ENCODE data around the gene SEMA4G. TPM values are rescaled to one million over a fixed set of nuclear protein-coding genes. Genes with fewer than 3 reads are reported as not detected.
A peak's percentile ranks its signal among the peaks of the same experiment; 100 is the strongest.

Gene SEMA4G
- total RNA-seq, 1 donor from 2014 or later, result 7.9 TPM

- TF ChIP-seq, protein P1, sequence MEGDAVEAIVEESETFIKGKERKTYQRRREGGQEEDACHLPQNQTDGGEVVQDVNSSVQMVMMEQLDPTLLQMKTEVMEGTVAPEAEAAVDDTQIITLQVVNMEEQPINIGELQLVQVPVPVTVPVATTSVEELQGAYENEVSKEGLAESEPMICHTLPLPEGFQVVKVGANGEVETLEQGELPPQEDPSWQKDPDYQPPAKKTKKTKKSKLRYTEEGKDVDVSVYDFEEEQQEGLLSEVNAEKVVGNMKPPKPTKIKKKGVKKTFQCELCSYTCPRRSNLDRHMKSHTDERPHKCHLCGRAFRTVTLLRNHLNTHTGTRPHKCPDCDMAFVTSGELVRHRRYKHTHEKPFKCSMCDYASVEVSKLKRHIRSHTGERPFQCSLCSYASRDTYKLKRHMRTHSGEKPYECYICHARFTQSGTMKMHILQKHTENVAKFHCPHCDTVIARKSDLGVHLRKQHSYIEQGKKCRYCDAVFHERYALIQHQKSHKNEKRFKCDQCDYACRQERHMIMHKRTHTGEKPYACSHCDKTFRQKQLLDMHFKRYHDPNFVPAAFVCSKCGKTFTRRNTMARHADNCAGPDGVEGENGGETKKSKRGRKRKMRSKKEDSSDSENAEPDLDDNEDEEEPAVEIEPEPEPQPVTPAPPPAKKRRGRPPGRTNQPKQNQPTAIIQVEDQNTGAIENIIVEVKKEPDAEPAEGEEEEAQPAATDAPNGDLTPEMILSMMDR (conservative IDR thresholded peaks at IDR 0.05; ENCODE audit: low read depth, low read length), result no peak
- DNase-seq (ENCODE audit: low read depth), result no peak
- H3K4me3 ChIP-seq (ENCODE audit: low read depth, low read length), result no peak overlapping the region
Measured at GRCh38 chr10:101006593-101007098, 37.3 kb downstream of the SEMA4G start.

DNA sequence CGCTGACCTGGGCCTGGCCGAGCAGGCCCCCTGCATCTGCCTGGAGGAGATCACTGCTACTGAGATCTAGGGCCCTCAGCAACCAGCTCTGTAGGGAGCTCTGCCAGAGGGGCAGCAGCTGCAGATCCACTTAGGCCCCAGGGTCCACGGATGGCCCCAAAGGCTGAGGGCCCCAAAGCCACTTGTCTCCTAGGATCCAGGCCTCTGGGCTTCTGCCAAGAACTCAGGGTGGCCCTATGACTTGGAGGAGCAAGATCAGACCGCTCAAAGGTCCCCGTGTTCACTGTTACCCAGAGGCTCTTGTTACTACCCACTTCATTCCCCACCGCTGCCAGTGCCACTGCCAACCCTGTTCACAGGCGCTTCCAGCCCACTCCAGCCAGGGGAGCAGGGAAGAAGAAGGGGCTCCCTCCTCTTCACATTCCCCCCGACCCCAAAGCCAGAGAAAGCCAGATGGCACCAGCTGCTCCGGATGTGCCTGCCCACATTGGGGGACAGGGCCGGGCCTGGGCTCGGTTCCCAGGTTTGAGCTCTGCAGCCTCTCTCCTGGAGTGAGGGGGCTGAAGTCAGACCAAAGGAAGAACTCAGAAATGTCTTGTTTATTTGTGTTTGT lies 37.9 kb downstream of the SEMA4G start:
- TF ChIP-seq, protein P1 (conservative IDR thresholded peaks at IDR 0.05; ENCODE audit: low read depth, low read length), result no peak
- H3K4me3 ChIP-seq (ENCODE audit: low read depth, low read length), result no peak overlapping the region
- no peak for DNase-seq (ENCODE audit: low read depth)

- TF ChIP-seq, protein P1 (conservative IDR thresholded peaks at IDR 0.05; ENCODE audit: low read depth, low read length), result no peak
- DNase-seq (ENCODE audit: low read depth), result no peak
- H3K4me3 ChIP-seq (ENCODE audit: low read depth, low read length), result no peak overlapping the region
Measured at GRCh38 chr10:101007915-101008822, 38.9 kb downstream of the SEMA4G start.

DNA sequence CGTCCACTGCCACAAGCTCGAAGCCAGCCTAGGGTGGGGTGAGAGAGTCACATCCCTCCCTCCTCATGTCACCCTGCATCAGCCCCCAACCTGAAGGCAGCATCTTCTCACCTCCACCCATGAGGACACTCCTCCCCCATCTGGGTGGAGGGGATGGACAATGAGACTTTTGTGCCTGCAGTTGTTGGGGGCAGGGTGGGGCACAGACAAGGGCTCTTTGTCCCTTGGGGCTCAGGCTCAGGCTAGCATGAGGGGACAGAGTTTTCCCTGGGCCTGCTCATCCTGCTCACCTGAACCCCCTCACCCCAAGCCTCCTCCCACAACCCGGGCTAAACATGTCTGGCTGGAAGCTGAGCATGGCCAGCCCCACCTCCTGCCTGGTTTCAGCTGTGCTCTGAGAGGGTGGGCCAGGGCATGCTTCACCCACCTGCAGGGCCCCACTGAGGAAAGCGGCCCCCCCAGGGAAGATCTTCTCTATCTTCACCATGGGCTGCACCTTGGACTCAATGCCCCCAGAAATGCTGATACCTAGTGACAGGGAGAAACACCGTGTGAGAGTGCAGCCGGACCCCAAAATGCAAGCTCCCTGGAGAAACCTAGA lies 39.6 kb downstream of the SEMA4G start:
- H3K4me3 ChIP-seq (ENCODE audit: low read depth, low read length), result no peak overlapping the region
- TF ChIP-seq, protein P1 (conservative IDR thresholded peaks at IDR 0.05; ENCODE audit: low read depth, low read length), result no peak
- no peak for DNase-seq (ENCODE audit: low read depth)

DNA sequence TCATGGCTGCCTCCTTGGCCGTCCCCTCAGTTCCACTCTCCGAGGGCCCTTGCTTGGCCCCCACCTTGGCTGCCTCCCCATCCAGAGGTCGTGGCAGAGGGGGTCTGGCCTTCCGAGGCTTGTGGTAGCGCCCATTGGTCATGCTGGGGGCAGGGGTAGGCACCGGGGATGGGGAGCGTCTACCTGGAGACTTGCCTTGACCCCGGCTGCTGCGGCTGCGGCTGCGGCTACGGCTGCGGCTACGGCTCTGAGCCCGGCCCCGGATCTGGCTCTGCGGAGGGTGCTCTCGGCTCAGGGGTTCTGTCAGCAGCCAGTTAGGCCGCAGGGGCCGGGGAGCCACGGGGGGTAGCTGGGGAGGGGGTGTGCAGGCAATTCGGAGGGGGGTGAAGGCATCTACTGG lies 41.0 kb downstream of the SEMA4G start:
- TF ChIP-seq, protein P1 (conservative IDR thresholded peaks at IDR 0.05; ENCODE audit: low read depth, low read length), result no peak
- no peak for DNase-seq (ENCODE audit: low read depth)

GRCh38 chr10:101011517-101012423 lies 42.5 kb downstream of the SEMA4G start:
- TF ChIP-seq, protein P1 (conservative IDR thresholded peaks at IDR 0.05; ENCODE audit: low read depth, low read length), result peak; percentile 54
- no peak overlapping the region for H3K4me3 ChIP-seq (ENCODE audit: low read depth, low read length)
- DNase-seq (ENCODE audit: low read depth), result no peak

More for the DNA sequence above, 41.0 kb downstream of the SEMA4G start:
- H3K4me3 ChIP-seq (ENCODE audit: low read depth, low read length), result no peak overlapping the region
